Stimulated activated CD8-positive, alpha-beta memory T cell treated with anti-CD3 and anti-CD28 coated beads, Interleukin-12 subunit alpha, Interleukin-12 subunit beta, amount 100 ng/mL, for 24 hours (primary cell): ENCODE data around the gene SIAH1.
"Not testable (repeated sequence)": the region's sequence is repeated elsewhere in the genome, so short reads cannot be mapped to it uniquely, and the experiment has no call there.

ENCODE experiments used
- DNase-seq: peaks from one replicate; pipeline ENCODE4 v3.0.0-alpha.2; 2020; ENCODE audit errors: extremely low read depth

The SIAH1 gene

GRCh38 chr16:48385253-48386150, at the start of gene SIAH1:
SIAH1 (minus strand) TSS chr16:48385413; CDS start chr16:48362428, 22,985 bp downstream.
- DNase-seq: peak; percentile 71

- no peak for DNase-seq
These were observed 49.6 kb upstream of the SIAH1 start for GRCh38 chr16:48434653-48435317.

- no peak for DNase-seq
These were observed 48.8 kb upstream of the SIAH1 start for GRCh38 chr16:48433850-48434530.

- DNase-seq: no peak
These were observed 48.1 kb upstream of the SIAH1 start for GRCh38 chr16:48433116-48433849.

GRCh38 chr16:48432136-48432535, 46.9 kb upstream of the SIAH1 start:
- no peak for DNase-seq

GRCh38 chr16:48430890-48431289, 45.7 kb upstream of the SIAH1 start:
- DNase-seq: no peak

GRCh38 chr16:48426244-48427141, 41.3 kb upstream of the SIAH1 start:
- no peak for DNase-seq

- DNase-seq: no peak
These were observed 37.3 kb upstream of the SIAH1 start for GRCh38 chr16:48422537-48422936.

- no peak for DNase-seq
These were observed 36.5 kb upstream of the SIAH1 start for GRCh38 chr16:48421741-48422140.

- DNase-seq: no peak
These were observed 35.2 kb upstream of the SIAH1 start for GRCh38 chr16:48420437-48420836.

- DNase-seq: not testable (repeated sequence)
These were observed 31.4 kb upstream of the SIAH1 start for GRCh38 chr16:48416617-48417016.

GRCh38 chr16:48413272-48413671, 28.1 kb upstream of the SIAH1 start:
- no peak for DNase-seq

- DNase-seq: no peak
These were observed 24.8 kb upstream of the SIAH1 start for GRCh38 chr16:48409839-48410632.

GRCh38 chr16:48408688-48409087, 23.5 kb upstream of the SIAH1 start:
- no peak for DNase-seq

- DNase-seq: no peak
These were observed 20.7 kb upstream of the SIAH1 start for GRCh38 chr16:48405907-48406306.

- DNase-seq: no peak
These were observed 19.9 kb upstream of the SIAH1 start for GRCh38 chr16:48405153-48405552.

GRCh38 chr16:48402547-48402946, 17.3 kb upstream of the SIAH1 start:
- not testable (repeated sequence) for DNase-seq

- DNase-seq: no peak
These were observed 10.2 kb upstream of the SIAH1 start for GRCh38 chr16:48395375-48395774.

- no peak for DNase-seq
These were observed 9.1 kb upstream of the SIAH1 start for GRCh38 chr16:48394355-48394703.
